Measurements from ENCODE around the gene CCDC88C. TPM values are rescaled to one million over a fixed set of nuclear protein-coding genes. Genes with fewer than 3 reads are reported as not detected.

CCDC88C gene
- total RNA-seq, 1 donor: under 0.01 TPM

- no peak for DNase-seq (ENCODE audit: low read depth)
- no peak for TF ChIP-seq CTCF (IDR thresholded peaks at IDR 0.05; ENCODE audit: insufficient read depth, low read length)
- no peak overlapping the region for H3K4me3 ChIP-seq (ENCODE audit: low read depth, low read length)
Observed at GRCh38 chr14:91416744-91417119, 888 bp downstream of the CCDC88C start.

- no peak for TF ChIP-seq CTCF (IDR thresholded peaks at IDR 0.05; ENCODE audit: insufficient read depth, low read length)
- no peak for DNase-seq (ENCODE audit: low read depth)
- no peak overlapping the region for H3K4me3 ChIP-seq (ENCODE audit: low read depth, low read length)
Observed at GRCh38 chr14:91415794-91416743, 1.6 kb downstream of the CCDC88C start.

- no peak for DNase-seq (ENCODE audit: low read depth)
- no peak for TF ChIP-seq CTCF (IDR thresholded peaks at IDR 0.05; ENCODE audit: insufficient read depth, low read length)
- no peak overlapping the region for H3K4me3 ChIP-seq (ENCODE audit: low read depth, low read length)
Observed at GRCh38 chr14:91414475-91414833, 3.2 kb downstream of the CCDC88C start.

GRCh38 chr14:91413547-91414474, 3.8 kb downstream of the CCDC88C start:
- TF ChIP-seq CTCF (IDR thresholded peaks at IDR 0.05; ENCODE audit: insufficient read depth, low read length): no peak
- no peak for DNase-seq (ENCODE audit: low read depth)
- no peak overlapping the region for H3K4me3 ChIP-seq (ENCODE audit: low read depth, low read length)

GRCh38 chr14:91412939-91413338, 4.7 kb downstream of the CCDC88C start:
- no peak for TF ChIP-seq CTCF (IDR thresholded peaks at IDR 0.05; ENCODE audit: insufficient read depth, low read length)
- H3K4me3 ChIP-seq (ENCODE audit: low read depth, low read length): no peak overlapping the region
- DNase-seq (ENCODE audit: low read depth): no peak

GRCh38 chr14:91410771-91411536, 6.7 kb downstream of the CCDC88C start:
- DNase-seq (ENCODE audit: low read depth): no peak
- no peak overlapping the region for H3K4me3 ChIP-seq (ENCODE audit: low read depth, low read length)
- no peak for TF ChIP-seq CTCF (IDR thresholded peaks at IDR 0.05; ENCODE audit: insufficient read depth, low read length)

All from fibroblast of the aortic adventitia (primary cell).